MM.1S (cell line): ENCODE results near the gene UBE2S.

Source experiments
- CTCF ChIP-seq: fragments of 300-600 bp; sonication (generic); IDR thresholded peaks from 2 replicates; pipeline ENCODE4 v1.5.1; 2016; ENCODE audit warnings: antibody characterized with exemption, low read length, mixed read lengths
- EZH2 ChIP-seq: fragments of 300-600 bp; sonication (generic); optimal IDR thresholded peaks from 2 replicates; pipeline ENCODE3; 2017; ENCODE audit warnings: low read depth, mild to moderate bottlenecking, antibody characterized with exemption, low read length, mixed read lengths
- EZH2phosphoT487 ChIP-seq: fragments of 300-600 bp; sonication (generic); IDR thresholded peaks from 2 replicates; pipeline ENCODE4 v1.6.1; 2018; ENCODE audit warnings: antibody characterized with exemption, low read length

- no peak for TF ChIP-seq CTCF
- TF ChIP-seq EZH2phosphoT487, result no peak
- no peak for TF ChIP-seq EZH2
These were observed 25.7 kb upstream of the UBE2S start for GRCh38 chr19:55433292-55433691.
